Hepatocyte (in vitro differentiated cells): Measurements from ENCODE around the gene BST2. TPM values are rescaled to one million over a fixed set of nuclear protein-coding genes. Genes with fewer than 3 reads are reported as not detected.

Source experiments
- DNase-seq: peaks from one replicate; pipeline ENCODE4 v3.0.0-alpha.2; 2016; ENCODE audit warnings: low spot score
- H2AFZ ChIP-seq: fragments of 200-600 bp; sonication (generic); 2 replicates; pipeline ENCODE4 v1.6.0; 2016; ENCODE audit warnings: antibody characterized with exemption, mild to moderate bottlenecking
- H3K27ac ChIP-seq: fragments of 200-600 bp; sonication (generic); 2 replicates; pipeline ENCODE4 v1.5.1; 2016; ENCODE audit warnings: mild to moderate bottlenecking
- H3K27me3 ChIP-seq: fragments of 200-600 bp; sonication (generic); 2 replicates; pipeline ENCODE4 v1.6.1; 2016
- H3K36me3 ChIP-seq: fragments of 200-600 bp; sonication (generic); replicated peaks from 2 replicates; pipeline ENCODE4 v1.5.1; 2016; ENCODE audit warnings: low read depth; ENCODE audit not compliant: insufficient read depth
- H3K4me1 ChIP-seq: fragments of 200-600 bp; sonication (generic); 2 replicates; pipeline ENCODE4 v1.5.1; 2016; ENCODE audit warnings: mild to moderate bottlenecking, moderate library complexity; ENCODE audit not compliant: insufficient read depth
- H3K4me2 ChIP-seq: fragments of 200-600 bp; sonication (generic); 2 replicates; pipeline ENCODE4 v1.6.0; 2016
- H3K4me3 ChIP-seq: fragments of 200-600 bp; sonication (generic); 2 replicates; pipeline ENCODE4 v1.5.1; 2016; ENCODE audit warnings: mild to moderate bottlenecking
- H3K79me2 ChIP-seq: fragments of 200-600 bp; sonication (generic); 2 replicates; pipeline ENCODE4 v1.6.0; 2017; ENCODE audit warnings: mild to moderate bottlenecking
- H3K9me2 ChIP-seq: fragments of 200-600 bp; sonication (generic); replicated peaks from 2 replicates; pipeline ENCODE4 v1.6.0; 2017; ENCODE audit warnings: mild to moderate bottlenecking; ENCODE audit not compliant: insufficient read depth
- H3K9me3 ChIP-seq: fragments of 200-600 bp; sonication (generic); 2 replicates; pipeline ENCODE4 v1.5.1; 2016; ENCODE audit warnings: low read depth, mild to moderate bottlenecking
- H4K20me1 ChIP-seq: fragments of 200-600 bp; sonication (generic); 2 replicates; pipeline ENCODE4 v1.6.0; 2016; ENCODE audit warnings: mild to moderate bottlenecking; ENCODE audit not compliant: insufficient read depth, poor library complexity, severe bottlenecking
- CTCF ChIP-seq: fragments of 200-600 bp; sonication (generic); IDR thresholded peaks from 2 replicates; pipeline ENCODE4 v1.5.1; 2016; ENCODE audit warnings: antibody characterized with exemption, mild to moderate bottlenecking; ENCODE audit not compliant: poor library complexity
- EZH2 ChIP-seq: fragments of 200-600 bp; sonication (generic); IDR thresholded peaks from 2 replicates; pipeline ENCODE4 v1.6.1; 2016; ENCODE audit warnings: antibody characterized with exemption, mild to moderate bottlenecking, borderline replicate concordance
- EZH2phosphoT487 ChIP-seq: fragments of 200-600 bp; sonication (generic); IDR thresholded peaks from one replicate; pipeline ENCODE4 v1.6.1; 2018; ENCODE audit warnings: antibody characterized with exemption, mild to moderate bottlenecking, low read depth, moderate library complexity; ENCODE audit not compliant: unreplicated experiment, severe bottlenecking
- WGBS: methylation state at CpG from one replicate; pipeline ENCODE4 v1.1.6; 2016; ENCODE audit warnings: low lambda C conversion rate; ENCODE audit errors: missing lambda C conversion rate; 5-methylcytosine and 5-hydroxymethylcytosine counted together
- polyA plus RNA-seq: library from polyadenylated mRNA; unstranded; fragments of >200 nt; fragmentation: Nextera tagmentation; extraction: Ambion mirVana; gene quantifications from 2 replicates; pipeline ENCODE4 v1.2.1, GENCODE V29; 2016
- total RNA-seq: library from RNA; depleted of rRNA; stranded (reverse); fragments of >200 nt; gene quantifications from 2 replicates; pipeline ENCODE4 v1.2.3, GENCODE V29; 2014

The BST2 gene
- total and polyA plus RNA-seq, 2 experiments from 2014 or later: 43.2 to 129 TPM

GRCh38 chr19:17378271-17378670 is 27.2 kb downstream of the BST2 start:
- WGBS: 74% methylated on average over 13 of the region's 13 CpGs
- no peak overlapping the region for H3K4me2 ChIP-seq
- H3K27ac ChIP-seq: no peak overlapping the region
- TF ChIP-seq EZH2phosphoT487 (no peak), EZH2 (no peak), CTCF (no peak)
- H3K9me3 ChIP-seq: no peaks in the 10 kb centered on the region
- no peaks in the 10 kb centered on the region for H3K4me1 ChIP-seq
- no peaks in the 10 kb centered on the region for H3K36me3 ChIP-seq
- H3K79me2 ChIP-seq: no peaks in the 10 kb centered on the region
- H3K27me3 ChIP-seq: no peaks in the 10 kb centered on the region
- H3K9me2 ChIP-seq: no peaks in the 10 kb centered on the region
- no peaks in the 10 kb centered on the region for H4K20me1 ChIP-seq
- no peak for DNase-seq
- H3K4me3 ChIP-seq: no peak overlapping the region
- H2AFZ ChIP-seq: no peak overlapping the region

- H3K27me3 ChIP-seq: no peaks in the 10 kb centered on the region
- DNase-seq: no peak
- TF ChIP-seq EZH2phosphoT487: no peak
- TF ChIP-seq CTCF: no peak
- TF ChIP-seq EZH2: no peak
- H3K27ac ChIP-seq: no peak within 1 kb of the TSS
- H3K4me1 ChIP-seq: no peaks in the 10 kb centered on the region
- no peaks in the 10 kb centered on the region for H3K79me2 ChIP-seq
- no peak within 1 kb of the TSS for H3K4me2 ChIP-seq
- WGBS: 84% methylated on average over 36 of the region's 39 CpGs
- H3K9me2 ChIP-seq: no peaks in the 10 kb centered on the region
- H2AFZ ChIP-seq: no peak within 1 kb of the TSS
- H3K36me3 ChIP-seq: no peaks in the 10 kb centered on the region
- no peaks in the 10 kb centered on the region for H3K9me3 ChIP-seq
- H4K20me1 ChIP-seq: no peaks in the 10 kb centered on the region
- H3K4me3 ChIP-seq: no peak within 1 kb of the TSS
Observed at GRCh38 chr19:17376935-17377600, 28.4 kb downstream of the BST2 start, which contains the start of gene PLVAP. Gene PLVAP, minus strand, starts transcription at chr19:17377342. Its CDS starts 54 bp downstream, at chr19:17377288.

- Histone ChIP-seq H4K20me1 (no peaks in the 10 kb centered on the region), H3K36me3 (no peaks in the 10 kb centered on the region), H2AFZ (no peak overlapping the region), H3K9me2 (no peaks in the 10 kb centered on the region), H3K27ac (no peak overlapping the region), H3K27me3 (no peaks in the 10 kb centered on the region), H3K4me2 (no peak overlapping the region), H3K4me3 (no peak overlapping the region), H3K79me2 (no peaks in the 10 kb centered on the region), H3K4me1 (no peaks in the 10 kb centered on the region), H3K9me3 (no peaks in the 10 kb centered on the region)
- WGBS: 84% methylated on average over 8 of the region's 8 CpGs
- TF ChIP-seq EZH2: no peak
- TF ChIP-seq EZH2phosphoT487: no peak
- TF ChIP-seq CTCF: no peak
- DNase-seq: no peak
Observed at GRCh38 chr19:17370026-17370587, 35.3 kb downstream of the BST2 start.
